Right cardiac atrium (tissue), 5 donors: ENCODE results near the gene SMARCA4. TPM values are rescaled to one million over a fixed set of nuclear protein-coding genes. Genes with fewer than 3 reads are reported as not detected.
"Not testable (repeated sequence)": the region's sequence is repeated elsewhere in the genome, so short reads cannot be mapped to it uniquely, and the experiment has no call there.

ENCODE experiments used
- ATAC-seq, 2 donors: fragments of 200-7000 bp; cut with Tn5 transposase; one replicate each; pipeline versions ENCODE4 v1.8.0 to v1.9.1; 2020; ENCODE audit warnings: moderate library complexity in 2 of 2, mild to moderate bottlenecking in 1 of 2
- DNase-seq, 3 donors: peaks; one replicate each; pipeline ENCODE4 v3.0.0-alpha.2; 2020
- H3K27ac ChIP-seq: one replicate; pipeline ENCODE4 v1.5.1; 2013; ENCODE audit warnings: mild to moderate bottlenecking, low read length, control low read depth, moderate library complexity
- H3K27me3 ChIP-seq: one replicate; pipeline ENCODE4 v1.6.1; 2013; ENCODE audit not compliant: control insufficient read depth, insufficient read depth
- H3K4me1 ChIP-seq: one replicate; pipeline ENCODE4 v1.6.1; 2013; ENCODE audit warnings: low read length; ENCODE audit not compliant: control insufficient read depth, insufficient read depth
- H3K4me3 ChIP-seq: one replicate; pipeline ENCODE4 v1.5.1; 2013; ENCODE audit warnings: low read length, control low read depth
- H3K9me3 ChIP-seq: one replicate; pipeline ENCODE4 v1.6.1; 2013; ENCODE audit warnings: low read length; ENCODE audit not compliant: control insufficient read depth
- WGBS: extraction: QIAGEN DNeasy Blood & Tissue Kit; methylation state at CpG from one replicate; pipeline ENCODE4 v1.1.7; 2013; 5-methylcytosine and 5-hydroxymethylcytosine counted together
- intact Hi-C, 4 donors: fragments of 100-400 bp; cut with DNase I; formaldehyde crosslinking; loops; one replicate each; pipeline versions ENCODE4 v1.11.0 to v1.14.0; 2022 to 2023
- polyA plus RNA-seq: library from polyadenylated mRNA; stranded (reverse); fragments of 200-250 nt; gene quantifications from one replicate; pipeline ENCODE4 v1.2.3, GENCODE V29; 2013
- total RNA-seq, 4 donors: library from RNA; stranded (reverse); fragmentation: NEBNext Ultra II Directional; extraction: Animal tissue kit (Norgen Biotek cat#: 25700); gene quantifications; one replicate each; pipeline ENCODE4 v1.2.1, GENCODE V29; 2021
- donor health status: healthy with polysubstance abuse.
- donor health status: DM: no; HTN: yes; CAD: no.
- donor health status: DM: no; HTN: no; CAD: no.
- donor health status: DM: no; HTN: yes; CAD: no; lungs with severe emphysema.
- donor health status: DM: yes; HTN: yes; CAD: no.

The SMARCA4 gene
- total and polyA plus RNA-seq, 5 donors = 33.1 to 49.6 (median 44.4) TPM

DNA sequence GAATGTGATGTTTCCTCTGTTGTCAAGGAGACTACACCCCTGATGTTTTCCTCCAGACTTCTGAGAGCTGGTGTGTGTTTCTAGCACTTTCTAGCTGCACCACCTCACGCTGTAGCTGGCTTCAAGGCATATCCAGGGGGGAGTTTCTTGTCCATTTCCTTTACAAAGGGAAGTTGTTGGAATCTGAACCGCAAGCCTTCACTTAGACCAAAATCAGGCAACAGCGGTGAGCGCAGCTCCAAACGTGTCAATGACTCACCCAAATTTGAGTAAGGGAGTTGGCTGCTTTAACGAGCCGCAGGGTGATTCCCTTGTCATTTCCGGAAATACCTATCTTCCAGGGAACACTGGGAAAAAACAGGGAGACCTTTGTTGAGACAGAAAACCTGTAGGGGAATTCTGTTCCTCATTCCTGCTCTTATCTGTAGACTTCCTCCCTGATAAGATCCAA is 130.9 kb downstream of the SMARCA4 start:
- Histone ChIP-seq H3K4me3 (peak overlapping the region; percentile 53), H3K27ac (peak overlapping the region; percentile 95), H3K27me3 (no peaks in the 10 kb centered on the region), H3K4me1 (peaks cover 11% of the 10 kb centered on the region), H3K9me3 (no peaks in the 10 kb centered on the region)
- intact Hi-C loops = no loop called here
- 13% methylated on average over 8 of the region's 8 CpGs for WGBS
- ATAC-seq (peak in 1 of 2 donors; percentile 7), DNase-seq (peak in 2 of 3 donors; percentile 67 to 73)

DNA sequence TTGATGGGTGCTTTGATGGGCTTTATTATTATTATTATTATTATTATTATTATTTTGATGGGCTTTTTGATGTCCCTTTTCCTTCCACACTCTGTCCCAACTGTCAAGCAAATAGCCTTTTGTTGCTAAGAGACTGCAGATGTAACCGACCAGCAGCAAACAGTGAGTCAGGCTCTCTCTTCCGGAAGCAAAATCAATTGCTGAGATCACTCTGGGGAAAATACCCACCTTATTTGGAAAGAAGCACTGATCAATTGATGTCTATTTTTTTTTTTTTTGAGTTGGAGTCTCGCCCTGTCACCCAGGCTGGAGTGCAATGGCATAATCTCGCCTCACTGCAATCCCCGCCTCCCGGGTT is 131.3 kb downstream of the SMARCA4 start:
- 45% methylated on average over 6 of the region's 6 CpGs for WGBS

DNA sequence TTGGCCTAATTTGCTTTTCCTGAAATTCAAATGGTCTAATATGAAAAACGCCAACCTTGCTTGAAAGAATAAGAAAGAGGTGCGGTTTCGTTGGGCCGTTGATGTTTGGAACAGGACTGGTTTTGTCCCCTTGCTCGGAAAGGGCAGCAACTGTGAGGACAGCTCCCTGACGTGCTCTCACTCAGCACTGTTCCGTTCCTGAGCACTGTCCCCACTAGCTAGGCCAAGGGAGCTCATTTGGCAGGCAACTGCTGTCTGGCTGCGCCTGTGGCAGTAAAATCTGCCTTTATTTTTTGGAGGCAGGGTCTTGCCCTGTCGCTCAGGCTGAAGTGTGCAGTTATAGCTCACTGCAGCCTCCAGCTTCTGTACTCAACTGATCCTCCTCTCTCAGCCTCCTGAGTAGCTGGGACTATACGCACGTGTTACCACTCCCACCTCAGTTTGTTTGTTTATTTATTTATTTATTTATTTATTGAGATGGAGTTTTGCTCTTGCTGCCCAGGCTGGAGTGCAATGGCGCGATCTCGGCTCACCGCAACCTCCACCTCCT is 132.9 kb downstream of the SMARCA4 start:
- intact Hi-C loops = no loop called here
- ATAC-seq = no peak

More for the DNA sequence above, 131.3 kb downstream of the SMARCA4 start:
- ATAC-seq (no peak), DNase-seq (no peak)
- Histone ChIP-seq H3K4me1 (peaks cover 11% of the 10 kb centered on the region), H3K9me3 (no peaks in the 10 kb centered on the region), H3K27ac (peak overlapping the region; percentile 95), H3K27me3 (no peaks in the 10 kb centered on the region), H3K4me3 (peak overlapping the region; percentile 53)
- intact Hi-C loops = no loop called here

DNA sequence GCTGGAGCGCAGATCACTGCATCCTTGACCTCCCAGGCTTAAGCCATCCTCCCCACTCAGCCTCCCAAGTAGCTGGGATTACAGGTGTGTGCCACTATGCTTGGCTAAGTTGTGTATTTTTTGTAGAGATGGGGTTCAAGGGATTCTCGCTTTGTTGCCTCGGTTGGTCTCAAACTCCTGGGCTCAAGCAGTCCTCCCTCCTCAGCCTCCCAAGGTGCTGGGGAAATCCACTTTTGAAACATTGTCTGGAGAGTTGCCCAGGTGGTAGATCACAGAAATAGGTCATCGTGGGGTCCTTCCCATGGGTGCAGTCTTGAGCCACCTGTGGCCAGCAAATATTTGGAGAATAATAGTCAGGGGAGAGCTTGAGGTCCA is 133.7 kb downstream of the SMARCA4 start:
- H3K4me3 ChIP-seq = no peak overlapping the region
- DNase-seq (no peak), ATAC-seq (no peak)
- H3K27ac ChIP-seq = peak overlapping the region; percentile 84
- H3K9me3 ChIP-seq = no peaks in the 10 kb centered on the region
- 87% methylated on average over 4 of the region's 4 CpGs for WGBS
- H3K4me1 ChIP-seq = peaks cover 11% of the 10 kb centered on the region
- no peaks in the 10 kb centered on the region for H3K27me3 ChIP-seq
- intact Hi-C loops = no loop called here

More for the DNA sequence above, 132.9 kb downstream of the SMARCA4 start:
- no peaks in the 10 kb centered on the region for H3K9me3 ChIP-seq
- WGBS = 84% methylated on average over 15 of the region's 15 CpGs
- peak overlapping the region; percentile 82 for H3K27ac ChIP-seq
- DNase-seq = peak in 1 of 3 donors; percentile 64
- H3K27me3 ChIP-seq = no peaks in the 10 kb centered on the region
- H3K4me1 ChIP-seq = peaks cover 11% of the 10 kb centered on the region
- H3K4me3 ChIP-seq = no peak overlapping the region

DNA sequence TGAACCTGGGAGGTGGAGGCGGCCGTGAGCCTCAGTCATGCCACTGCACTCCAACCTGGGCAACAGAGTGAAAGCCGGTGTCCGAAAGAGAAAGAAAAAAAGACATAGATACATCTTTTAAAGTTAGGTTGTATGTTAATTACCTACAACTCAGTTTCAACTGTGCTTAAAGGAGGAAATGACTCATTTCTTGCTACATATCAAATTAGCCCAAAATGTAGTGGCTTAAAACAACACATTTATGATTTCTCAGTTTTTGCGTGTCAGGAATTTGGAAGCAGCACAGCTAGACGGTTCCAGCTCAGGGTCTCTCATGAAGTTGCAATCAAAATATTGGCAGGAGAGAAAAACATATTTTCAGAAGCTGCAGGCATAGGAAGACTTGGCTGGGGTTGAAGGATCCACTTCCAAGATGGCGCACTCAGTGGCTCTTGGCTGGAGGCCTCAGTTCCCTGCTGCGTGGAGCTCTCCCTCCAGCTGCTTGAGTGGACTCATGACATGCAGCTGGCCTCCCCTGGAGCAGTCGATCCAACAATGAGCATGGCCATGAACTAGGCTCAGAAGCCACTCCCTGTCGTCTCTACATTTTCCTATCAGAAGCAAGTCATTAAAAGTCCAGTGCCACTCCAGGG is 135.5 kb downstream of the SMARCA4 start:
- H3K4me3 ChIP-seq = no peak overlapping the region
- DNase-seq (peak; percentile 79 to 90 (median 88)), ATAC-seq (peak; percentile 61 to 84)
- no peaks in the 10 kb centered on the region for H3K9me3 ChIP-seq
- intact Hi-C loops = no loop called here
- H3K27me3 ChIP-seq = no peaks in the 10 kb centered on the region
- H3K27ac ChIP-seq = peak overlapping the region; percentile 75
- H3K4me1 ChIP-seq = peaks cover 13% of the 10 kb centered on the region
- WGBS = 48% methylated on average over 10 of the region's 10 CpGs

DNA sequence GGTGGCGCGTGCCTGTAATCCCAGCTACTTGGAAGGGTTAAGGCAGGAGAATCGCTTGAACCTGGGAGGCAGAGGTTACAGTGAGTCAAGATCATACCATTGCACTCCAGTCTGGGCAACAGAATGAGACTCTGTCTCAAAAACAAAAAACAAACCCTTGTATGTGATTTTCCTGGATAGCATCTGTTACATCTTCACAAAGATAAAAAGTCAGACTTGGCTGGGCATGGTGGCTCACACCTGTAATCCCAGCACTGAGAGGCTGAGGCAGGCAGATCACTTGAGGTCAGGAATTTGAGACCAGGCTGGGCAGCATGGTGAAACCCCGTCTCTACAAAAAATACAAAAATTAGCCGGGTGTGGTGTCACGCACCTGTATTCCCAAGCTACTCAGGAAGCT is 136.5 kb downstream of the SMARCA4 start:
- ATAC-seq, DNase-seq, H3K27me3 ChIP-seq, H3K9me3 ChIP-seq, H3K4me3 ChIP-seq, intact Hi-C loops: not testable (repeated sequence)
- peaks cover 13% of the 10 kb centered on the region for H3K4me1 ChIP-seq
- H3K27ac ChIP-seq = peak overlapping the region; percentile 24
- WGBS = 95% methylated on average over 6 of the region's 6 CpGs

DNA sequence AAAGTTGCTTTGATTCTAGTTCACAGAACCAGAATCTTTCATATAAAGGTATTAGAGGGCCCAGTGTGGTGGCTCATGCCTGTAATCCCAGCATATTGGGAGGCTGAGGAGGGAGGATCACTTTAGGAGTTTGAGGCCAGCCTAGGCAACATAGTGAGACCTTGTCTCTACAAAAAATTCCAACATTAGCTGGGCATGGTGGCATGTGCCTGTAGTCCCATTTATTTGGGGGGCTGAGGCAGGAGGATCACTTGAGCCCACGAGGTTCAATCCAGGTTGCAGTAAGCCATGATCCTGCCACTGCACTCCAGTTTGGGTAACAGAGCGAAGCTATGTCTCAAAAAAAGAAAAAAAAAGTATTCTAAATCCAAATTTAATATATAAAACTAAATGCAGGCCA is 137.5 kb downstream of the SMARCA4 start:
- intact Hi-C loops = no loop called here
- WGBS = 99% methylated on average over 2 of the region's 2 CpGs

DNA sequence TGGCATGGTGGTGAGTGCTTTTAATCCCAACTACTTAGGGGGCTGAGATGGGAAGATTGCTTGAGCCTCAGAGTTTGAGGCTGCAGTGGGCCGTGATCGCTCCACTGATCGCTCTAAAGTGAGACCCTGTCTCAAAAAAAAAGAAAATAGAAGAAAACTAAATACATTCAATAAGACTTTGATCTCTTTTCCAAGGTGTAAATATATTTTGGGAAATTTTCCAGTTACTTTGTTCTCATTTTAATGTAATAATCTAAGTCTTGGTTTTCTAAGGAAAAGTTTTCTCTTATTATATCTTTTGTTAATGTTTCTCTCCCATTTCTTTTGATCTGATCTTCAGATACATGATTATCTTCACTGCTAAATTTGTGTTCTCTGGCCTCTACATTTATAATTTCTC is 138.0 kb downstream of the SMARCA4 start:
- H3K4me1 ChIP-seq = peaks cover 10% of the 10 kb centered on the region
- DNase-seq (no peak), ATAC-seq (no peak)
- H3K4me3 ChIP-seq = no peak overlapping the region
- WGBS = 83% methylated on average over 3 of the region's 3 CpGs
- no peak overlapping the region for H3K27ac ChIP-seq
- intact Hi-C loops = no loop called here
- H3K9me3 ChIP-seq = no peaks in the 10 kb centered on the region
- no peaks in the 10 kb centered on the region for H3K27me3 ChIP-seq

More for the DNA sequence above, 137.5 kb downstream of the SMARCA4 start:
- ATAC-seq (no peak), DNase-seq (no peak)
- Histone ChIP-seq H3K9me3 (no peaks in the 10 kb centered on the region), H3K27me3 (no peaks in the 10 kb centered on the region), H3K4me1 (peaks cover 13% of the 10 kb centered on the region), H3K4me3 (no peak overlapping the region), H3K27ac (no peak overlapping the region)

DNA sequence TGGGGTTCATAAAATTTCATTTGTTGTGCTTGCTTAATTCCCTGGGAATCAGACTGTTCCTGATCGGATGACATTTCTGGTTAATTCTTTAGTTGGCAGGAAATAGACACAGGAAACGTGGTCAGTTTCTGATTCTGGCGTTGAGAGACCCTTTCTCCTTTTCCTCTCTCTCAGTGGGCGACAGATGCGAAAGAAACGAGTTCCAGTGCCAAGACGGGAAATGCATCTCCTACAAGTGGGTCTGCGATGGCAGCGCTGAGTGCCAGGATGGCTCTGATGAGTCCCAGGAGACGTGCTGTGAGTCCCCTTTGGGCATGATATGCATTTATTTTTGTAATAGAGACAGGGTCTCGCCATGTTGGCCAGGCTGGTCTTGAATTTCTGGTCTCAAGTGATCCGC is 139.2 kb downstream of the SMARCA4 start:
- peaks cover 10% of the 10 kb centered on the region for H3K4me1 ChIP-seq
- intact Hi-C loops = loop anchor here in 2 of 4 donors (10.0 kb wide), 1 partner anchor 65 kb away; no protein-coding TSS in a partner anchor
- DNase-seq = peak in 1 of 3 donors; percentile 47
- H3K27me3 ChIP-seq = no peaks in the 10 kb centered on the region
- H3K9me3 ChIP-seq = no peaks in the 10 kb centered on the region
- H3K4me3 ChIP-seq = no peak overlapping the region
- H3K27ac ChIP-seq = peak overlapping the region; percentile 13
- WGBS = 47% methylated on average over 12 of the region's 12 CpGs
- ATAC-seq = no peak

DNA sequence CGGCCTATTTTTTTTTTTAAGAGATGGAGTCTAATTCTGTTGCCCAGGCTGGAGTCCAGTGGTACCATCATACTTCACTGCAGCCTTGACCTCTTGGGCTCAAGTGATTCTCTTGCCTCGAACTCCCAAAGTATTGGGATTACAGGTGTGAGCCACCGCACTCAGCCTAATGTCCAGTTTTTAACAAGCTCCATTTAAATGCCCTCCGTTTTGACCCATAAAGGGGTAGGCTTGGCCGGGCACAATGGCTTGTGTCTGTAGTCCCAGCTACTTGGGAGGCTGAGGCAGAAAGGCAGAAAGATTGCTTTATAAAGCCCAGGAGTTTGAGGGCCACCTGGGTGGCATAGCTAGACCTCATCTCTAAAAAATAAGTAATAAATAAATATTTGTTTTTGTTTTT is 140.2 kb downstream of the SMARCA4 start:
- intact Hi-C loops = loop anchor here in 2 of 4 donors (10.0 kb wide), 1 partner anchor 66 kb away; no protein-coding TSS in a partner anchor
- DNase-seq = no peak
- no peak for ATAC-seq
- WGBS = 96% methylated on average over 5 of the region's 5 CpGs
- no peaks in the 10 kb centered on the region for H3K27me3 ChIP-seq
- no peak overlapping the region for H3K4me3 ChIP-seq
- no peaks in the 10 kb centered on the region for H3K9me3 ChIP-seq
- H3K4me1 ChIP-seq = peaks cover 5% of the 10 kb centered on the region
- no peak overlapping the region for H3K27ac ChIP-seq

DNA sequence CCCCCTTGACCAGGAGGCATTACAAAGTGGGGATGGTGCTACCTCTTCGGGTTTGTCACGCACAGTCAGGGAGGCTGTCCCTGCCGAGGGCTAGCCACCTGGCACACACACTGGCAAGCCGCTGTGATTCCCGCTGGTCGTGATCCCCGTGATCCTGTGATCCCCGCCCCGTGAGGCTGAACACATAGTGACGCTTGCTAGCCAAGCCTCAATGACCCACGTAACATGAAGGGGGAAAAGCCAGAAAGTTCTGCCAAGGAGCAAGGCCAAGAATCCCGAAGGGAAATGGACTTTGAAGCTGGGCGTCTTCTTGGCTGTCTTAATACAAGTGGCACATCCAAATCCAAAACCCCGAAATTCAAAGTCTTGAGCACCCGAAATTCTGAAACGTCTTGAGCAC is 142.1 kb downstream of the SMARCA4 start:
- DNase-seq (peak; percentile 72 to 86 (median 78)), ATAC-seq (peak; percentile 64 to 73)
- Histone ChIP-seq H3K27ac (peak overlapping the region; percentile 14), H3K27me3 (no peaks in the 10 kb centered on the region), H3K9me3 (no peaks in the 10 kb centered on the region), H3K4me1 (peaks cover 2% of the 10 kb centered on the region), H3K4me3 (no peak overlapping the region)
- intact Hi-C loops = loop anchor here in 2 of 4 donors (10.0 kb wide), 1 partner anchor 68 kb away; no protein-coding TSS in a partner anchor
- WGBS = 65% methylated on average over 16 of the region's 16 CpGs
